Measurements from ENCODE around the gene GRIN1.

DNA sequence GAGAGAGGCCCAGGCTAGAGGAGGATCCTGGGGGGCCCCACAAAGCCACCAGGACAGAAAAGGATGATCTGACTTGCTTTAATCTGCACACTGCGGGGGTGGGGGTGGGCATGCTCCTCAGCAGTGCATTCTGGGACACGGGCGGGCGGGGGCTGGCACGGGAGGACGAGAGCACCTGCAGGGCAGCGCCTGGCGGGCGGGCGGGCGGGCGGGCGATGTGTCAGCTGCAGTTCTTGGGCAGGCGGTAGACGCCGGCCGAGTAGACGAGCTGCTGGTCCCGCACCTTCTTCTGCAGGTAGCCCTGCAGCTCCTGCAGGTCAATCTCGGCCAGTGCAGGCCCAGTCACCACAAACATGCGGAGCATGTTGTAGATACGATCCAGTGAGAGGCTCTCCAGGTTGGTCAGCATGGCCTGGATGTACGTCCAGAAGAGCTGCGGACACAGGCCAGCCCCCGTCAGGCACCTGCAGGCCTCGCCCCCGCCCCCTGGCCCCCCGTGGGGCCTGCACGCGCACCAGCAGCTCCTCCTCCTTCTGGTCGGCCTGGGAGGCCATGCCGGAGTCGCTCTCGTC is 35.9 kb downstream of the GRIN1 start:
- no peak for TF ChIP-seq EZH2 (IDR thresholded peaks at IDR 0.05)
- TF ChIP-seq POLR2AphosphoS5 (IDR thresholded peaks at IDR 0.05; ENCODE audit: borderline replicate concordance, low read depth, low read length): no peak
